NT2/D1 (cell line): ENCODE results near the gene TMEM63B.

Experiments
- YY1 ChIP-seq: IDR thresholded peaks from 2 replicates; pipeline ENCODE4 v1.6.1; 2011; ENCODE audit not compliant: insufficient read length, insufficient read depth
- ZNF274 ChIP-seq: IDR thresholded peaks from 2 replicates; pipeline ENCODE4 v1.6.1; 2011; ENCODE audit warnings: mild to moderate bottlenecking, low read depth, low read length

DNA sequence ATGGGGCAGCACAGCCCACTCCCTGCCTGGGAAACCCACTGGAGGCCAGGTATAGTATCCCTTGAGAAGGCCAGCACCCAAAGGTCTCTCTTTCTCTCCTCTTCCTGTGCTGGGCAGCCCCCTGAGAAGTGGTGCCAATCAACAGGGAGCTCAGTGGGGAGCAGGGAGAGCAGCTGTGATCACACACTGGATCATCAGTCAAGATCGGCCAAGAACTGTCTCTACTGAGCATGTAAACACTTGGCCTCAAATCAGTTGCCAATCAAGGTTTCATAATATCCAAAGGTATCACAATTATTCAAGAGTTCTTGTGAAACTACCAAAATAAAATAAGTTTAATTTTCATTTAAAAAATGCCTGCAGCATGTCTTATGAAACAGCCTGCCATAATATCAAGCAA, 18.9 kb upstream of the TMEM63B start:
- TF ChIP-seq YY1 (no peak), ZNF274 (no peak)
